ENCODE results near the gene DEGS1.

The DEGS1 gene

DNA sequence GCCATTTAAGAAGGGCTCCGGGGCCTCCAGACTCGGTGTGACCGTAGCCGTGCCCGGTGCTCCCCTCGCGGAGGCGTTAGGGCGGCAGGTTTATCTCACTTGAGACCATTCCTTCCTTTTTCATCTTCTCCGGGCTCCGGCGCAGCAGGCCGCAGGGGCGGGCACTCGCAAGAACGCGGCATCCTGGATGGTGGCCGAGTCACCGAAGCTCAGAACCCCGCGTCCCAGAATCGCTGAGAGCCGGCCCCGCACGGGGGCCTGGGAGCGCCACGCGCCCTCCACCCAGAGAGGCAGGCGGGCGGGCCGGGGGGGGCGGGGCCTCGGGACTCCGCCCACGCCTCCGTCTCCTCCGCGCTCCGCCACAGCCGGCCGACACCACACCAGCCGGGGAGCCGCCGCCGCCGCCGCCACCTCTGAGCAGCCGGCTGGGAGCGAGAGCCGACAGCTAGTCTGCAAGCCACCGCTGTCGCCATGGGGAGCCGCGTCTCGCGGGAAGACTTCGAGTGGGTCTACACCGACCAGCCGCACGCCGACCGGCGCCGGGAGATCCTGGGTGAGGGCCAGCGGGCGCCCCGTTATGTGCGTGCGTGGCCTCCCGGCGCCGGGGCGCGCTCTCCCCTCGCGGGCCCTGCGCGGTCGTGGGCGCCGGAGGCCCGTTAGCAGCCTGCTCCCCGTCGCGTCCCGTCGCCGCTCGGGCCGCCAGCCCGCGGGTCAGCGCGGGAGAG is at the start of gene DEGS1:
TSS of gene DEGS1 (plus strand) at position 375 of the 725 bp plus-strand sequence. CDS start at position 472, 97 bp downstream.
- DNase-seq: peak in 1 of 2 experiments; percentile 37

DNA sequence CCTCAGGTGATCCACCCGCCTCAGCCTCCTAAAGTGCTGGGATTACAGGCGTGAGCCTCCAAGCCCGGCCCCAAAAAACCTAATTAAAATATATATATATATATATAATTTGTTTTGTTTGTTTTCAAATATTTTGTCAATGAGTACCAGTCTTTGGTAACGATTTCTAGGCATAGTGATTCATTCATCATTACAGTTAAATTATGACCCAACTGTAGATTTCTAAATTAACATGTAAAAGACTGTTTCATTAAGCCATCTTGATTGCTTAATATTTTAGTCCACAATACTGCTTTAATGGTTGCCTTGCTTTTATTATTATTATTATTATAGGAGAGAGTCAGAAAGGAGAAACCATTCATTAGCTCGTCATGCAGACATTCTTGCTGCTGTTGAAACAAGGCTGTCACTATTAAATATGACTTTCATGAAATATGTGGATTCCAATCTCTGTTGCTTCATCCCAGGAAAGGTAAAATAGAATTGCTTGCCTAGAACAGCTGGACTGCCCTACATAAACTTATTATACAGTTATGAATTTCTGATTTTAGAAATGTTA is 49.2 kb upstream of the DEGS1 start:
- no peak for DNase-seq

DNA sequence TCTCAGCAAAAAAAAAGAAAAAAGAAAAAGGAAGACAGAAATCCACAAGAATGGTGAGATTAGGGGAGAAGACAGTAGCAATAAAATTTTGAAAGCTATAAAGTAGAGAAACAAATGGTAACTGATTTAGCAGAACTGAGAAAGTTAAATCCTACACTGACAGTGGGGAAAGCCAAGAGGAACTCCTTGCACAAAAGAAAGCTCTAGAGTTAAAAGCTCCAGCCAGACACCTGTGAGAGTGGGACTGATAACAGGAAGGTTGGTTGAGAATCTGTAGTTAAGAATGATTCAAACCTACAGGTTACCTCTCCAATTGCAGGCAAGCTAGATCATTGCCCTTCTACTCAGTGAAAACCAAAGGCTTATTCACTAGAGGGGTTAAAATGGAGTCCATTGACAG is 45.5 kb upstream of the DEGS1 start:
- DNase-seq: no peak

DNA sequence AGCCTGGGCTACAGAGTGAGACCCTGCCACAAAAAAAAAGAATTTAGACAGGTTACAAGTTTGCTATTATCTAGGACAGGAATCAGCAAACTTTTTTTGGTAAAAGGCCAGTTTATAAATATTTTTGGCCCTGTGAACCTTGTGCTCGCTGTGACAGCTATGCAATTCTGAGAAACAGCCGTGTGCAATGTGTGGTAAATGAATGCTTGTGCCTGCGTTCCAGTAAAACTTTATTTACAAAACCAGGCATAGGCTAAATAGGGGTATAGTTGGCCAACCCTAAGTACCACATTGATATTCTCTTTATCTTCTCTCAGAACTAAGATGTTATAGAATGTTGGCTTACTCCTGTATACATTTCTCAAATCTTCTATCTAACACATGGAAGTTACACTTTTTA is 44.8 kb upstream of the DEGS1 start:
- DNase-seq: no peak

DNA sequence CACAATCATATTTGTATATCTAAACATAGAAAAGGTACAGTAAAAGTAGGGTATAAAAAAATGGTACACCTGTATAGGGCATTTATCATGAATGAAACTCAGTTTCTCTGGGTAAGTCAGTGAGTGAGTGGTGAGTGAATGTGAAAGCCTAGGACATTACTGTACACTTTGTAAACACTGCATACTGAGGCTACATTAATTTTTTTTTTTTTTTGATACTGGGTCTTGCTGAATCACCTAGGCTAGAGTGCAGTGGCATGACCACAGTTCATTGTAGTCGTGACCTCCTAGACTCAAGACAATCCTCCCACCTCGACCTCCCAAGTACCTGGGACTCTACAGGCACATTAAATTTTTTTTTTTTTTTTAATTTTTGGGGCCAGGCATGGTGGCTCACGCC is 41.3 kb upstream of the DEGS1 start:
- DNase-seq: no peak

DNA sequence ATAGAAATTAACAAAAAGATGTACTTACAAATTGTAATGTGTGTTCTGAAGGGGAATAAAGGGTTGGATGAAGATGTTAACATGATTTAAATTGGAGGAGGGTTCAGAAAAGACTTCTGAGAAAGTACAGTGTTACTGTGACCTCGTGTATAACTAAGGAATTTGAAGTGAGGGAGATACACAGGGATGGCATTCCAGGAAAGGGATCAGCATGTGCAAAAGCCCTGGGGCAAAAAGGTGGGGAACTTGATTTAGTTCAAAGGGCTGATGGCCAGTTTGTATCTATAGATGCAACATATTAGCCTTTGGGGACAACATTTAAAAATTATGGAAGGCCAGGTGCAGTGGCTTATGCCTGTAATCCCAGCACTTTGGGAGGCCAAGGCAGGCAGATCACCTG is 33.3 kb upstream of the DEGS1 start:
- no peak for DNase-seq

DNA sequence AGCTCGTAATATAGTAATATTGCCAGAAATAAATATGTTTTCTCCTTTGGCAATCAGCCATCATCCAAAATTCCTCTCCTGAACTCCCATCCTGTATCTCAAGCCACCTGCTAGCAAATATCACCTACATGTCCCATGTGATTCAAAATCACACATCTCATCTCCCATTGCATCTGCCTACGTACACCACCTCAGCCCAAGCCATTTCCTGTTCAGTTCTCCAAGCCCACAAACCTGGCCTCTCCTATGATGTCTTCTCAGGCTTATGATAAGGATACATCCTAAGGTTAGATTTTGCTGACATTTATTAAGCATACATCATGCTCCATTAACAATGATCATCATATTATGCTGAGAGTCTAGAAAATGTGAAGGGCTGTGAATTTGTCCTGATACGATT is 31.9 kb upstream of the DEGS1 start:
- no peak for DNase-seq

DNA sequence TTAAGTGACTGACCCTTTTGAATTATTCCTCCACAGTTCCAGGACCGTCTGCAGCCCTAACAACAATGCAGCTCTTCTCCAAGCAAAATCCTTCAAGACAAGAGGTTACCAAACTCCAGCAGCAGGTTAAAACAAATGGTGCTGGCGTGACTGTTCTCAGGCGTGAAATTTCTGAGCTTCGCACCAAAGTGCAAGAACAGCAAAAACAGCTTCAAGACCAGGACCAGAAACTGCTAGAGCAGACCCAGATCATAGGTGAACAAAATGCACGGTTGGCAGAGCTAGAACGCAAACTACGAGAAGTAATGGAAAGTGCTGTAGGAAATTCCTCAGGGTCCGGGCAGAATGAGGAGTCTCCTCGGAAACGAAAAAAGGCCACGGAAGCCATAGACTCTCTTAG is 25.7 kb upstream of the DEGS1 start:
- no peak for DNase-seq

DNA sequence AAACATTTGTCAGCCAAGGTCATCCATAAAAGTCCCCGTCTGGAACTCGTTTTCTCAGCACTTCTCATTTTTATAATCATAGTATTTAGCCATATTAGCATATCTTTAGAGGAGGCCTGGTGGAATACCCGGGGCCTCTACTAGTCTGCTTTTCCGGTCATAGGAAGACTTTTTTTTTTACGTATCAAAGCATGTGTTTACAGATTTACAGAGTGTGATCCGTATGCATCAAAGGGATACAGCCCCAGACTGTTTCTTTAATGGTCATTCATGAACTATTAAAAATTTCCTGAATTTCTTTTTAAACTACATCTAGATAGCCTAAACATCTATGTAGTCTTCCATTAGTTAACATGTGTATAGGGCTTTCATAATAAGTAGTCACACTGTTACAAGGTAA is 23.5 kb upstream of the DEGS1 start:
- no peak for DNase-seq

DNA sequence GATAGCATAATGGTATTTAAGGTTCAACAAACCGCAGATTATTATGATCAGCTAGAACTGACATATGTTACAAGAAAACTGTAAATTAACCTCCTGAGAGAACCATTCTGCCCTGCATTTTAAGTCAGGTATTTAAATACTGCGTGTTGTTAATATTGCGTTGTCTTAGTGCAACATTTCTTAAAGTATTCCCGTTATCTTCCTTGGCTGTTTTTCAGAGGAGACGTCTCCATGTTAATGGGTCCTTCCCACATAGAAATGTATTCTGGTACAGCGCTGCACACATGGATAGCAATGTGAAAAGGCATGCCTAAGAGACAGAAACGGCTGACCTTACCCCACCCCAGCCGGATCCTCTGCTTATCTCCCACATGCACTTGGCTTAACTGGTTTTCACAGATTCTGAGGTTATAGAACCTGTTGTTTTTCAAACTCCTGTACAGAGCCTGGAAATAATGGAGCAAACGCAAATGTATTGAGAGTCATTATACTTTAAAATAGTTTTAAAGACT is 22.8 kb upstream of the DEGS1 start:
- no peak for DNase-seq

DNA sequence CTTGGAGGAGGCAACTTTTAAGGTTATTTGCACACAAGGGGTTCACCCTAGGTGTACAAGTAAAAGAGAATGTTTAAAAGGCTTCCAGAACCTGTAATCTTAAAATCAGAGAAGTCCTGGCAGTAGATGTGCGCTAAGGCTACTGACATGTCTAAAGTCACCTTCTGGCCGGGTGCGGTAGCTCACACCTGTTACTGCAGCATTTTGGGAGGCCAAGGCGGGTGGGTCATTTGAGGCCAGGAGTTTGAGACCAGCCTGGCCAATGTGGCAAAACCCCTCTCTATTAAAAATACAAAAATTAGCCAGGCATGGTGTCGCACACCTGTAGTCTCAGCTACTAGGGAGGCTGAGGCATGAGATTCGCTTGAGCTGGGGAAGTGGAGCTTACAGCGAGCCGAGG is 20.3 kb upstream of the DEGS1 start:
- no peak for DNase-seq

DNA sequence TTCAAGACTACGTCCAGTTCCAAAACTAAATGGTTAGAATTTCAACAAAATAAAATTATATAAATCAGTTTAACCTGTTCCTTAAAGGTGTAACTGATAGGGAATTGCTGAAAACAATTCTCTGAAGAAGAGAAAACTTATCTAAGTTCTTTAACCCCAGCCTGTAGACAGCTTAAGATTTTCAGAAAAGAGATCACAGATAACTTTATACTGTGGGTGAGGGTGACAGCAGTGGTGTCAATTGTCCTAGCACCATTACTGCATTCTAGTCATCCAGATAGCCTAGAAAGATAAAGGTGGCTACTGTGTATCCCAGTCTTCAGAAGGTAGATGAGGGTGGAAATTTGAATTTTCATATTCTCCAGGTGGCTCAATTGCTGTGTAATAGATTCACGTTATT is 19.7 kb upstream of the DEGS1 start:
- DNase-seq: no peak

DNA sequence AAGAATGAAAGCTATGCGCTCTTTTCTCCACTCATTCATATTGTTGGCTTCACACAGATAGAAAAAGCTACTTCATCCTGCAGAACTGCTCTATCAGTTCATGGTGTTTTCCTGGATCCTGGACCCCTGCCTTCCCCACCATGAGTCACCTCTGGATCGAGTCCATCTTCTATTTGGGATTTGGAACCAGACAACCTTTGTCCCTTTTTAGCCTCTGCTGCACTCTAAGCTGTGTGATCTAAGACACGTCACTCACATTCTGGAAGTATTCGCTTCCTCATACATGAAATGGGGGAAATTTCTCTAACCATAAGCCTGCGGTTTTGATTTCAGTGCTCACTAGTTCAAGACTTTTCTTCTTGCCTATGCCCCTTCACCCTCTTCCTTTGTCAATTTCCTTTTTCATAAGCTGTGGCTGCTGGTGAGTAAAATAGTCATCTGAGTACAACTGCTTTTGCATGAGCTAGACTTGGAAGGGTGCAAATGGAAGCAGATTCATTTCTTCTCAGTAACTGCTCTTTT is 14.1 kb upstream of the DEGS1 start:
- no peak for DNase-seq

DNA sequence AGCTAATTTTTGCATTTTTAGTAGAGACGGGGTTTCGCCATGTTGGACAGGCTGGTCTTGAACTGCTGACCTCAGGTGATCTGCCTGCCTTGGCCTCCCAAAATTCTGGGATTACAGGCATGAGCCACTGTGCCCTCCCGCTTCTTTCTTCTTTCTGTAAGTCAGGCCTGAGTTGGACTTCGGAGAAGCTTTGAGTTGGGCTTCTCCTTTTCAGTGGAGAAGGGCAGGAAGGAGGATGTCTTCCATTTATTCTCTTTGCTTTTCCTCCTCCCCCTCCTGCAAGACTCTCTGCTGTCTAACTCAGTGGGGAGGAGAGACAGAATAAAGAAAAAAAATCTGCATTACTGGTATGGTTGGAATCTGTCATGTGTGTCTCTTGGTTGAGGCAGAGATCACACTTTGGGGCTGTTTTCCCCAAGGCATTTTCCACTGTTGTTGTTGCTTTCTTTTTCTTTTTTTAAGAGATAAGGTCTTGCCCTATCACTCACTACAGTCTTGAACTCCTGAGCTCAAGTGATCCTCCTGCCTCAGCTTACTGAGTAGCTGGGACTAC is 13.2 kb upstream of the DEGS1 start:
- DNase-seq: no peak

DNA sequence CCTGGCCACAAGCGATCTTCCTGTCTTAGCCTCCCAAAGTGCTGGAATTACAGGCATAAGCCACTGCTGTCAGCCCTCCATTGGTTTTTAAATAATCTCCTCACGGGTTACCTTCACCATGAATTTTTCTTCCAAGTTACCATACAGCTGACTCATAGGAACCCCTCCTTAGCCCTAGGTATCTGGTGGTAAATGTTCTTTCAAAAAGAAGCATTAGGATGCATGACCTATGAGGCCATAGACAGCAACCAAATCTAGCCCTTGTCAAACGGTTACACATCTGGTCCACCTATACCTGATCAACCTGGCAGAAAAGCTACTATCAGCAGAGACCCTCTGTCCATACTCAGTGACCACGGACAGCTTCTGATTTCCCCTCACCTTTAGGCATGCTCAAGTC is 12.7 kb upstream of the DEGS1 start:
- no peak for DNase-seq

DNA sequence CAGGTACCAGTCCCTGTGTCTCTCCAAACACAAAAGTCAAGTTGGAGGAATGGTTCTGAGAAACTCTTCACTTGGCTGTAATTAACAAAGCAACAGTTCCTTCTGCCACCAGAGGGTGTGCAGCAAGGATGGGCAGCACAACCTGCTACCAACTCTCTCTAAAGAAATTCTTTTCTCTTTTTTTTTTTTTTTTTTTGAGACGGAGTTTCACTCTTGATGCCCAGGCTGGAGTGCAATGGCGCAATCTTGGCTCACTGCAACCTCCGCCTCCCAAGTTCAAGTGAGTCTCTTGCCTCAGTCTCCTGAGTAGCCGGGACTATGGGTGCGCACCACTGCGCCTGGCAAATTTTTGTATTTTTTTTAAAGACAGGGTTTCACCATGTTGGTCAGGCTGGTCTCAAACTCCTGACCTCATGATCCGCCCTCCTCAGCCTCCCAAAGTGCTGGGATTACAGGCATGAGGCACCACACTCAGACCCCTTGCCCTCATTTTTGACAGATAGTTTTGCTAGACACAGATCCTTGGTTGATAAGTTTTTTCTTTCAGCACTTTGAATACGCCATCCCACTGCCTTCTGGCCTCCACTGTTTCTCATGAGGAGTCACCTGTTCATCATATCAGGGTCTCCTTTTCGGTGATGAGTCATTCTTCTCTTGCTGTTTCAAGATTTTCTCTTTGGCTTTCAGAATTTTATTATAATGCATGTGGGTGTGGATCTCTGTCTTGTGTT is 12.1 kb upstream of the DEGS1 start:
- no peak for DNase-seq

DNA sequence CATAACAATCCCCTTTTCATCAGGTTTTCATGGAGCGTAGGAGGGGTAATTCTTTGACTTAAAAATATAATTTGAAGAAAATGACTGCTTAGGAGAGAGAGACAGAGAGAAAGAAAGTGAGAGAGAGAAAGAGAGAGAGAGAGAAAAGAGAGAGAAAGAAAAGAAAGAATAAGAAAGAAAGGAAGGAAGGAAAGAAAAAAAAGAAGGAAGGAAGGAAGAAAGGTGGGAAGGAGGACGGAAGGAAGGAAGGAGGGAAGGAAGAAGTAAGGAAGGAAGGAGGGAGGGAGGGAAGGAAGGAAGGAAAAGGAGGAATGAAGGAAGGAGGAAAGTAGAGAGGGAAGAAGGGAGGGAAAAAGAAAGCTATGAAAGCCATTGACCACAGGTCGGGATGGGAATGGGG is 10.8 kb upstream of the DEGS1 start:
- no peak for DNase-seq

DNA sequence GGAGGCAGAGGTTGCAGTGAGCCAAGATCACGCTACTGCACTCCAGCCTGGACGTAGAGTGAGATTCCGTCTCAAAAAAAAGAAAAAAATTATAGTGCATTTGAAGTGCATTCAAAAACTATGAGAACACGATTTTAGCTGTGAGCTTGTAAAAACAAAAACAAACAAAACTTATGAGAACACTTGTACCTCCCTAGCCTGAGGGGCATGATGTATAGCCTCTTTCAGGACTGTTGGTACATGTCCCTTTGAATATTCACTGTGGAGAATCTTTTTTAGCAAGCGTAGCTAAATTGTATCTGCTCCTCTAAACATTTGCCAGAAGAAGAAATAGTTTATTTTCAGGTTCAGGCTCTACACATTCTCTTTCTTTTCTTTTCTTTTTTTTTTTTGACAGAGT is 9.5 kb upstream of the DEGS1 start:
- DNase-seq: no peak

DNA sequence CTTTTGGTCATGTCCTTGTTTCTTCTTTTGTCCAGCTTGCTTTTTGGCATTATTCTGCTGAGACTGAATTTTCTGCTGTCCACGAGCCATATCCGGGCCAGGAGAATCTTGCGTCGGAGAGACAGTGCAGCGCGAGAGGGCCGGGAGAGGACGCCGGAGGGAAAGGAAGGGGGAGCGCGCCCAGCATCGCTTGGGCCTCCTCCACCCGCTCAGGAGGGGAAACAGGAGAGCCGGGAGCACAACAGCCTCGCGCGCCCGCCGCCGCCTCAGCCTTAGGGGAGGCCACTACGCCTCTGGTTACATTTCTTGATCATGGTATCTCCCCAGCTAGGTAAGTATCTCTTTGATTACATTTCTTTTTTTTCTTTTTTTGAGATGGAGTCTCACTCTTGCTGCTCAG is 7.4 kb upstream of the DEGS1 start:
- DNase-seq: peak in 1 of 2 experiments; percentile 10

DNA sequence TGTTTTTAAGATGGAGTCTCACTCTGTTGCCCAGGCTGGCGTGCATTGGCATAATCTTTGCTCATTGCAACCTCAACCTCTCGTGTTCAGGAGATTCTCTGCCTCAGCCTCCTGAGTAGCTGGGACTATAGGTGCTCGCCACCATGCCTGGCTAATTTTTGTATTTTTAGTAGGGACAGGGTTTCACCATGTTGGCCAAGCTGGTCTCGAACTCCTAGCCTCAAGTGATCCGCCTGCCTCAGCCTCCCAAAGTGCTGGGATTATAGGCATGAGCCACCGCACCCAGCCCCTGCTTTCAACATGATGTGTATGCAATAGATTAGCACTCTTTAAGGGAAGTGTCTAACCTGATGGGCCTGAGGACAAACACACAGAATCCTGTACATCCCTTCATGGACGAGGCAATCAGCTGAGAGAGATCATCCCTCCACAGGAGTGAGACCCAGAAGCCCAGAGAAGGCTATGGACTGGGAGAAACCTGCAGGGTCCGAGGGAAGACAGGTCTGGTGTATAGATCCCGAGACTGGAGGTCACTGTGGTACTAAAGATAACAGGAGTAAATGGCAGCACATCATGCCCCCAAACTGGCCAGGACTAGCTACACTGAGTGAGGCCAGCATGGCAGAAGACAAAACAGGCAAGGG is 5.6 kb upstream of the DEGS1 start:
- DNase-seq: no peak

DNA sequence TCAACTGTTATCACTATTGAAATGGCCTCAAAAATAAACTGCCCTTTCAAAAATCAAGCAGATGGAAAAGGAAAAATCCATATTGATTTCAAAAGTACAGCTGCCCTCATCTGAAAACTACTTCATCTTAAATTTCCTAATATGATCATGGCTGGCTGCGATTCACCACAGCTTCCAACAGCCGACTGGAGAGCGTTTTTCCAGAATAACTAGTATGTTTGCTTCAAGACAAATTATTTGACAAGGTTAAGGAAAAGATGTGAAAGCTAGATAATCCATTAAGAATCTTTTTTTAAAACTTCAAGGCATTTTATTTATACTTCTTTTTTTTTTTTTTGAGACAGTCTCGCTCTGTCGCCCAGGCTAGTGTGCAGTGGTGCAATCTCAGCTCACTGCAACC is 4.1 kb upstream of the DEGS1 start:
- DNase-seq: no peak

DNA sequence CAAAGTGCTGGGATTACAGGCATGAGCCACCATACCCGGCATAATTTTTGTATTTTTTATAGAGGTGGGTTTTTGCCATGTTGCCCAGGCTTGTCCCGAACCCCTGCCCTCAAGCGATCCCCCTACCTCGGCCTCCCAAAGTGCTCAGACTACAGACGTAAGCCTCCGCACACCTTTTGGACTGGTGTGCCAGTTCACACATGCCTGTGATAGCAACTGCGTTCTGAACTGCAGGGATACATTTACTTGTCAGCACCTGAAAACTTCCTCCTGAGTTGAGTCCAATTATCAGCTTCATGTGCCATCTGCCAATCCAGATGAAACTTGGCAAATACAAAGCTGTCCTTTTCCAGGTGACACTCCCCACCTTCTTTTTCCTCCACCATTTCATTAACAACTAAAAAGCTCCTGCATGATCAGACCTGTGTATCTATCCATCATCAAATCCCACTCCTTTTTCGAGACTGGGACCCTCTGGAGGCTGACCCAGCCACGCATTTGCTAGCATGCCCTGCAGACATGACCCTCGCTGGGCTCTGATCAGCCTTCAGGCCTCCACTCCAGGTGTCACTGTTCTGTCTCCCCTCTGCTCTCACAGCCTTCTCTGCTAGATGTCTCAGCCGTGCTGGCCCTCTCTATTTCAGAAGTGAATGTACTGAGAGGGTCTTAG is 2.1 kb upstream of the DEGS1 start:
- DNase-seq: no peak

DNA sequence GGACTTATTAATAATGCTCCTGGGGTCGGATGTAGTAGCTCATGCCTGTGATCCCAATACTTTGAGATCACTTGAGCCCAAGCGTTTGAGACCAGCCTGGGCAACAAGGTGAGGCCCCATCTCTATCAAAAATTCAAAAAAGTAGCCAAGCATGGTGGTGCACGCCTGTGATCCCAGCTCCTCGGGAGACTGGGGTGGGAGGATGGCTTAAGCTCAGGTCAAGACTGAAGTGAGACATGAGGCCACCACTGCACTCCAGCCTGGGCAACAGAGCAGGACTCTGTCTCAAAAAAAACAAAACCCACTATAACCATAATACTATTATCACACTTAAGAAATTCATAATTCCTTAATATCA is 1.6 kb upstream of the DEGS1 start:
- no peak for DNase-seq

Data from cerebellar nuclear complex (tissue), 1 donor.